HepG2 (cell line): ENCODE results near the gene BCL2L13. TPM values are rescaled to one million over a fixed set of nuclear protein-coding genes. Genes with fewer than 3 reads are reported as not detected.
A peak's percentile ranks its signal among the peaks of the same experiment; 100 is the strongest.

Experiments used
- ADNP ChIP-seq: sonication (generic); formaldehyde crosslinking; IDR thresholded peaks from 2 replicates; pipeline ENCODE4 v1.4.0; 2020; ENCODE audit warnings: missing genetic modification reagents
- CENPT ChIP-seq: sonication (generic); formaldehyde crosslinking; IDR thresholded peaks from 2 replicates; pipeline ENCODE4 v1.8.0; 2022; ENCODE audit warnings: low read depth, mild to moderate bottlenecking, moderate library complexity, missing genetic modification reagents
- ETV6 ChIP-seq: sonication (generic); formaldehyde crosslinking; conservative IDR thresholded peaks from 2 replicates; pipeline ENCODE4 v1.4.0; 2020; ENCODE audit warnings: missing genetic modification reagents
- FOXA1 ChIP-seq, 2 experiments: fragments of 450-650 bp in 1 of 2; sonication (generic) in 1 of 2; formaldehyde crosslinking in 1 of 2; IDR thresholded peaks; 2 replicates each; pipeline versions ENCODE4 v1.4.0 to v1.6.1; 2016 to 2020; ENCODE audit warnings: missing genetic modification reagents in 1 of 2
- FOXO1 ChIP-seq: sonication (generic); formaldehyde crosslinking; IDR thresholded peaks from 2 replicates; pipeline ENCODE4 v1.4.0; 2020; ENCODE audit warnings: missing genetic modification reagents
- FOXO4 ChIP-seq: sonication (generic); formaldehyde crosslinking; conservative IDR thresholded peaks from 2 replicates; pipeline ENCODE4 v1.8.1; 2023; ENCODE audit warnings: missing genetic modification reagents
- HOXA3 ChIP-seq: sonication (generic); formaldehyde crosslinking; IDR thresholded peaks from 2 replicates; pipeline ENCODE4 v1.5.0; 2020; ENCODE audit warnings: missing genetic modification reagents
- KAT8 ChIP-seq: IDR thresholded peaks from 2 replicates; pipeline ENCODE4 v1.6.1; 2016; ENCODE audit warnings: missing genetic modification reagents, missing compliant biosample characterization
- KDM4B ChIP-seq: sonication (generic); formaldehyde crosslinking; IDR thresholded peaks from 2 replicates; pipeline ENCODE4 v1.4.0; 2020; ENCODE audit warnings: missing genetic modification reagents
- KLF16 ChIP-seq, 2 experiments: sonication (generic) in 1 of 2; formaldehyde crosslinking in 1 of 2; IDR thresholded peaks; 2 replicates each; pipeline versions ENCODE4 v1.6.1 to v1.8.0; 2016 to 2023; ENCODE audit warnings: missing genetic modification reagents in 2 of 2, missing compliant biosample characterization in 1 of 2
- KMT2B ChIP-seq: IDR thresholded peaks from 2 replicates; pipeline ENCODE4 v1.6.1; 2016; ENCODE audit warnings: missing genetic modification reagents, missing compliant biosample characterization
- NFE2 ChIP-seq: sonication (generic); formaldehyde crosslinking; IDR thresholded peaks from 2 replicates; pipeline ENCODE4 v1.4.0; 2020; ENCODE audit warnings: missing genetic modification reagents
- NFYC ChIP-seq: IDR thresholded peaks from 2 replicates; pipeline ENCODE4 v1.6.1; 2016; ENCODE audit warnings: missing genetic modification reagents, missing compliant biosample characterization
- SAP130 ChIP-seq: IDR thresholded peaks from 2 replicates; pipeline ENCODE4 v1.6.1; 2016; ENCODE audit warnings: low read depth
- TBL1XR1 ChIP-seq: fragments of 150-350 bp; IDR thresholded peaks from 2 replicates; pipeline ENCODE4 v1.6.1; 2014; ENCODE audit warnings: borderline replicate concordance, low read length; ENCODE audit not compliant: partially characterized antibody
- ZFP36L1 ChIP-seq: sonication (generic); formaldehyde crosslinking; IDR thresholded peaks from 2 replicates; pipeline ENCODE4 v1.8.0; 2022; ENCODE audit warnings: mild to moderate bottlenecking, missing genetic modification reagents, moderate library complexity
- ZMAT3 ChIP-seq: sonication (generic); formaldehyde crosslinking; conservative IDR thresholded peaks from 2 replicates; pipeline ENCODE4 v1.7.0; 2021; ENCODE audit warnings: missing genetic modification reagents
- ZNF513 ChIP-seq: sonication (generic); formaldehyde crosslinking; conservative IDR thresholded peaks from 2 replicates; pipeline ENCODE4 v1.5.0; 2020; ENCODE audit warnings: missing genetic modification reagents
- ZNF614 ChIP-seq: IDR thresholded peaks from 2 replicates; pipeline ENCODE4 v1.6.1; 2018; ENCODE audit warnings: missing biosample characterization, missing genetic modification reagents, inconsistent platforms, borderline replicate concordance
- ZNF7 ChIP-seq: IDR thresholded peaks from 2 replicates; pipeline ENCODE4 v1.6.1; 2016; ENCODE audit warnings: missing biosample characterization, missing genetic modification reagents
- ZNF703 ChIP-seq: sonication (generic); formaldehyde crosslinking; IDR thresholded peaks from 2 replicates; pipeline ENCODE4 v1.5.1; 2020; ENCODE audit warnings: missing genetic modification reagents, mild to moderate bottlenecking, moderate library complexity, borderline replicate concordance
- polyA plus RNA-seq, 8 experiments: library from polyadenylated mRNA; depleted of rRNA in 3 of 8; stranded (reverse) in 7 of 8; unstranded in 1 of 8; fragments of >200 nt; fragmentation: Illumina TruSeq in 4 of 8; extraction: Trizol in 4 of 8; gene quantifications; 2 replicates each; pipeline versions ENCODE4 v1.2.1 to v1.2.3, GENCODE V29; 2011 to 2016; ENCODE audit warnings: low read depth in 4 of 8, missing spikeins in 1 of 8, mixed read lengths in 1 of 8; ENCODE audit not compliant: insufficient read depth in 1 of 8
- total RNA-seq, 5 experiments: library from RNA; depleted of rRNA; stranded (reverse); fragments of >200 nt; fragmentation: Illumina TruSeq; extraction: Trizol; gene quantifications; 2 replicates each; pipeline ENCODE4 v1.2.3, GENCODE V29; 2016; ENCODE audit warnings: low read depth in 1 of 5
- TF ChIP-seq, protein P1 (sequence below): sonication (generic); formaldehyde crosslinking; IDR thresholded peaks from 2 replicates; pipeline ENCODE4 v1.4.0; 2020; ENCODE audit warnings: low read depth, mild to moderate bottlenecking, missing genetic modification reagents
- TF ChIP-seq, protein P2 (sequence below): sonication (generic); formaldehyde crosslinking; IDR thresholded peaks from 2 replicates; pipeline ENCODE4 v1.8.0; 2022; ENCODE audit warnings: mild to moderate bottlenecking, missing genetic modification reagents, borderline replicate concordance

BCL2L13 gene
- total and polyA plus RNA-seq, 2 of the 13 experiments (the other 11 are each of a cell fraction or from before 2014, with no cell fraction given): 13.5 to 14.6 TPM

GRCh38 chr22:17638432-17639246 is at the start of gene BCL2L13 (continued):
- TF ChIP-seq FOXO1 (CRISPR knock-in tag) (0 out of 2 replicates have a peak, but pooled peaks have one; percentile 24), TBL1XR1 (no peak), HOXA3 (CRISPR knock-in tag) (peak; percentile 98), NFE2 (CRISPR knock-in tag) (no peak), ZNF513 (no peak), ADNP (no peak), FOXO4 (no peak), ZNF614 (CRISPR knock-in tag) (peak; percentile 18; the same call in 1 of the 2 replicates), SAP130 (peak; percentile 91), ZNF7 (CRISPR knock-in tag) (no peak), ZFP36L1 (CRISPR knock-in tag) (peak; percentile 54; the same call in 1 of the 2 replicates), CENPT (no peak), ZNF703 (CRISPR knock-in tag) (0 out of 2 replicates have a peak, but pooled peaks have one; percentile 71), ZMAT3 (CRISPR knock-in tag) (peak; percentile 72; the same call in 1 of the 2 replicates), KLF16 (CRISPR knock-in tag; IDR thresholded peaks at IDR 0.05) (peak in 1 of 2 experiments; percentile 72; a peak in 1 of 4 replicates), FOXA1 (IDR thresholded peaks at IDR 0.05) (no peak), FOXA1 (CRISPR knock-in tag; IDR thresholded peaks at IDR 0.05) (peak; percentile 17; the same call in 1 of the 2 replicates), NFYC (no peak; the same call in 1 of the 2 replicates), KAT8 (CRISPR knock-in tag) (peak; percentile 95), KDM4B (CRISPR knock-in tag) (no peak; the same call in 1 of the 2 replicates), ETV6 (CRISPR knock-in tag) (peak; percentile 21; the same call in 1 of the 2 replicates), KMT2B (CRISPR knock-in tag) (peak; percentile 76; the same call in 1 of the 2 replicates)
- TF ChIP-seq, protein P1, sequence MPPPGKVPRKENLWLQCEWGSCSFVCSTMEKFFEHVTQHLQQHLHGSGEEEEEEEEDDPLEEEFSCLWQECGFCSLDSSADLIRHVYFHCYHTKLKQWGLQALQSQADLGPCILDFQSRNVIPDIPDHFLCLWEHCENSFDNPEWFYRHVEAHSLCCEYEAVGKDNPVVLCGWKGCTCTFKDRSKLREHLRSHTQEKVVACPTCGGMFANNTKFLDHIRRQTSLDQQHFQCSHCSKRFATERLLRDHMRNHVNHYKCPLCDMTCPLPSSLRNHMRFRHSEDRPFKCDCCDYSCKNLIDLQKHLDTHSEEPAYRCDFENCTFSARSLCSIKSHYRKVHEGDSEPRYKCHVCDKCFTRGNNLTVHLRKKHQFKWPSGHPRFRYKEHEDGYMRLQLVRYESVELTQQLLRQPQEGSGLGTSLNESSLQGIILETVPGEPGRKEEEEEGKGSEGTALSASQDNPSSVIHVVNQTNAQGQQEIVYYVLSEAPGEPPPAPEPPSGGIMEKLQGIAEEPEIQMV: no peak
- TF ChIP-seq, protein P2, sequence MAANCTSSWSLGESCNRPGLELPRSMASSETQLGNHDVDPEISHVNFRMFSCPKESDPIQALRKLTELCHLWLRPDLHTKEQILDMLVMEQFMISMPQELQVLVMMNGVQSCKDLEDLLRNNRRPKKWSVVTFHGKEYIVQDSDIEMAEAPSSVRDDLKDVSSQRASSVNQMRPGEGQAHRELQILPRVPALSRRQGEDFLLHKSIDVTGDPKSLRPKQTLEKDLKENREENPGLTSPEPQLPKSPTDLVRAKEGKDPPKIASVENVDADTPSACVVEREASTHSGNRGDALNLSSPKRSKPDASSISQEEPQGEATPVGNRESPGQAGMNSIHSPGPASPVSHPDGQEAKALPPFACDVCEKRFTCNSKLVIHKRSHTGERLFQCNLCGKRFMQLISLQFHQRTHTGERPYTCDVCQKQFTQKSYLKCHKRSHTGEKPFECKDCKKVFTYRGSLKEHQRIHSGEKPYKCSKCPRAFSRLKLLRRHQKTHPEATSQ (CRISPR knock-in tag): no peak; the same call in 1 of the 2 replicates
